Measurements from ENCODE around the gene SEMA3B.

DNA sequence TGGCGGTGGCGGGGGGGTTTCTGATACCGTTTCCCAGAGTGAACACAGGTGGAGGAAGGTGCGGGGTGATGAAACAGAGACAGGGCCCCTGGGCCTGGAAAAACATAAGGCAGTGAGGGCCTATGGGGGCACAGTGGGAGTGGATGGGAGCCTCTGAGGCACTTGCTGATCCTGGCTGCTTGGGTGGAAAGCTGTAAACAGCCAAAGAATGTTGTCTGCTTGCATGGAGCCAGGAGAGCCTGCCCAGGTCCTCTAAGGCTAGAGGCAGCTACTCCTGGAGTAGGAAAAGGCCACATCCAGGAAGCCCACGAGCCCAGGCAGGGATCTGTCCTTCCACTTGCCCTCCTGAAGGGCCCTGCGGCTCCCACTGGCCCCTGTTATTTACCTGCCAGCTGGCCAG, 2.9 kb upstream of the SEMA3B start:
- TF ChIP-seq, protein P1, sequence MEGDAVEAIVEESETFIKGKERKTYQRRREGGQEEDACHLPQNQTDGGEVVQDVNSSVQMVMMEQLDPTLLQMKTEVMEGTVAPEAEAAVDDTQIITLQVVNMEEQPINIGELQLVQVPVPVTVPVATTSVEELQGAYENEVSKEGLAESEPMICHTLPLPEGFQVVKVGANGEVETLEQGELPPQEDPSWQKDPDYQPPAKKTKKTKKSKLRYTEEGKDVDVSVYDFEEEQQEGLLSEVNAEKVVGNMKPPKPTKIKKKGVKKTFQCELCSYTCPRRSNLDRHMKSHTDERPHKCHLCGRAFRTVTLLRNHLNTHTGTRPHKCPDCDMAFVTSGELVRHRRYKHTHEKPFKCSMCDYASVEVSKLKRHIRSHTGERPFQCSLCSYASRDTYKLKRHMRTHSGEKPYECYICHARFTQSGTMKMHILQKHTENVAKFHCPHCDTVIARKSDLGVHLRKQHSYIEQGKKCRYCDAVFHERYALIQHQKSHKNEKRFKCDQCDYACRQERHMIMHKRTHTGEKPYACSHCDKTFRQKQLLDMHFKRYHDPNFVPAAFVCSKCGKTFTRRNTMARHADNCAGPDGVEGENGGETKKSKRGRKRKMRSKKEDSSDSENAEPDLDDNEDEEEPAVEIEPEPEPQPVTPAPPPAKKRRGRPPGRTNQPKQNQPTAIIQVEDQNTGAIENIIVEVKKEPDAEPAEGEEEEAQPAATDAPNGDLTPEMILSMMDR (IDR thresholded peaks at IDR 0.05) = no peak
- TF ChIP-seq POLR2AphosphoS5 (IDR thresholded peaks at IDR 0.05) (no peak), EP300 (IDR thresholded peaks at IDR 0.05) (no peak), POLR2A (IDR thresholded peaks at IDR 0.05) (peak in 1 of 4 donors; percentile 23)

All from upper lobe of left lung (tissue), 4 donors.